ENCODE data around the gene C1orf167.

Gene C1orf167

GRCh38 chr1:11838349-11839272, 76.6 kb downstream of the C1orf167 start:
- peak; percentile 43 for DNase-seq
